GM23248 (cell line): Measurements from ENCODE around the gene ACVR1B.

Source experiments
- EZH2 ChIP-seq: fragments of 200-600 bp; sonication (generic); IDR thresholded peaks from 2 replicates; pipeline ENCODE4 v1.6.1; 2018; ENCODE audit warnings: antibody characterized with exemption, mild to moderate bottlenecking; ENCODE audit not compliant: insufficient read depth, poor library complexity, severe bottlenecking
- EZH2phosphoT487 ChIP-seq: fragments of 200-600 bp; sonication (generic); IDR thresholded peaks from 2 replicates; pipeline ENCODE4 v1.6.1; 2018; ENCODE audit warnings: antibody characterized with exemption, moderate library complexity, mild to moderate bottlenecking, low read depth; ENCODE audit not compliant: insufficient read depth

GRCh38 chr12:51997136-51997535, 45.6 kb downstream of the ACVR1B start:
- TF ChIP-seq EZH2 (no peak), EZH2phosphoT487 (no peak)
